ENCODE results near the gene SIAH2.

GRCh38 chr3:150720444-150720843, 42.5 kb downstream of the SIAH2 start:
- TF ChIP-seq CTCF (conservative IDR thresholded peaks at IDR 0.05) (no peak), ZFX (IDR thresholded peaks at IDR 0.05) (no peak)
